ENCODE results near the gene ASPA. TPM values are rescaled to one million over a fixed set of nuclear protein-coding genes. Genes with fewer than 3 reads are reported as not detected.
"Not testable (repeated sequence)": the region's sequence is repeated elsewhere in the genome, so short reads cannot be mapped to it uniquely, and the experiment has no call there.

The ASPA gene
- total RNA-seq, 4 donors from 2014 or later: 0.89 to 4.8 (median 1.4) TPM

DNA sequence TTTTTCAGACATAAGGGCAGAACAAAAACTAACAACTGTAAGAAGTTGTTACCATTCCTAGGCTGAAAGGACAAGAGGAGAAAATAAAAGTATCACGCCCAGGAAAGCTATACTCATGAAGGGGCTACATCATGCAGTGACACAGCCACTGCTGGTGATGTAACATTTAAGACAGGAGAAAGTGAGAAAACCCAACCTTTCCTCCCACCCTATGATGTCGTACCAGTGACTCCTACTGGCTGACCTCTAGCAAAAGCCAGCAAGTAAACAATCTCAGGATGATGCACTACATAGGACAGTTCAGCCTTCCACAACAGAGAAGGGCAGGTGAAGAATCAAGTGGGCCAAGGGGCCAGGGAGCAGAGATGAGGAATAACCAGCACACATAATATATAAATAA is 28.2 kb upstream of the ASPA start:
- no peak for DNase-seq
- intact Hi-C loops (cut with DNase I; ENCODE audit: low total_unique reads): no loop called here
- Histone ChIP-seq H3K9me3 (no peaks in the 10 kb centered on the region), H3K4me3 (no peak overlapping the region), H3K36me3 (no peaks in the 10 kb centered on the region), H3K4me1 (no peaks in the 10 kb centered on the region), H3K27me3 (no peaks in the 10 kb centered on the region), H3K27ac (no peak overlapping the region)
- in situ Hi-C loops (cut with MboI; ENCODE audit: low sequenced_read_pairs in 4 of 4): no loop called here
- no peak for ATAC-seq
- TF ChIP-seq, protein P1, sequence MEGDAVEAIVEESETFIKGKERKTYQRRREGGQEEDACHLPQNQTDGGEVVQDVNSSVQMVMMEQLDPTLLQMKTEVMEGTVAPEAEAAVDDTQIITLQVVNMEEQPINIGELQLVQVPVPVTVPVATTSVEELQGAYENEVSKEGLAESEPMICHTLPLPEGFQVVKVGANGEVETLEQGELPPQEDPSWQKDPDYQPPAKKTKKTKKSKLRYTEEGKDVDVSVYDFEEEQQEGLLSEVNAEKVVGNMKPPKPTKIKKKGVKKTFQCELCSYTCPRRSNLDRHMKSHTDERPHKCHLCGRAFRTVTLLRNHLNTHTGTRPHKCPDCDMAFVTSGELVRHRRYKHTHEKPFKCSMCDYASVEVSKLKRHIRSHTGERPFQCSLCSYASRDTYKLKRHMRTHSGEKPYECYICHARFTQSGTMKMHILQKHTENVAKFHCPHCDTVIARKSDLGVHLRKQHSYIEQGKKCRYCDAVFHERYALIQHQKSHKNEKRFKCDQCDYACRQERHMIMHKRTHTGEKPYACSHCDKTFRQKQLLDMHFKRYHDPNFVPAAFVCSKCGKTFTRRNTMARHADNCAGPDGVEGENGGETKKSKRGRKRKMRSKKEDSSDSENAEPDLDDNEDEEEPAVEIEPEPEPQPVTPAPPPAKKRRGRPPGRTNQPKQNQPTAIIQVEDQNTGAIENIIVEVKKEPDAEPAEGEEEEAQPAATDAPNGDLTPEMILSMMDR (IDR thresholded peaks at IDR 0.05 in 4 of 5, conservative IDR thresholded peaks at IDR 0.05 in 1 of 5): no peak
- TF ChIP-seq POLR2A (IDR thresholded peaks at IDR 0.05): no peak

DNA sequence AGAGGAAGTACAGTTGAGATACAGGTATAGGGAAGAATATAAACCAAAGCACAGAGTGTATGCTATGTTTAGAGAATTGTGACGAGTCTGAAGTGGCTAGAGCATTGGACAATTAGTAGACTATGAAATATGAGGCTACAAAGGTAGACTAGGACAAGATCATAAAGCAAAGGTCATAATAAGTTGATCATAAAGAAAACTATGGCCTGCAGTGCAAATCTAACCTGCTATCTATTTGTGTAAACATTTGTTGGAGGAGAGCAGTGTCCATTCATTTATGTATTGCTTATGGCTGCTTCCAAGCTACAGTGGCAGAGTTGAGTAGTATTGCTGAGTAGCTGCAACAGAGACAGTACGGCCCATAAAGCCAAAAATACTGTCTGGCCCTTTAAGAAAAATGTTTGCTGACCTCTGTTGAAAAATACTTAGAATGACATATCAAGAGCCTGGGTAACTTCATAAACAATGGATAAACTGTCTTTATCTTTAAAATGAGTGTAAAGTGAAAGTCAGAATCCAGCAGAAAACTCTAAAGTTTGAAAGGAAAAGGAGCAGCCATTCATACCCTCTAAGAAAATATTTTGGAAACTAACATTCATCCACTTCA is 27.6 kb upstream of the ASPA start:
- no peak for DNase-seq
- H3K36me3 ChIP-seq: no peaks in the 10 kb centered on the region
- intact Hi-C loops (cut with DNase I; ENCODE audit: low total_unique reads) (no loop called here), in situ Hi-C loops (cut with MboI; ENCODE audit: low sequenced_read_pairs in 4 of 4) (no loop called here)
- H3K4me3 ChIP-seq: no peak overlapping the region
- H3K9me3 ChIP-seq: no peaks in the 10 kb centered on the region
- no peak for ATAC-seq
- H3K27me3 ChIP-seq: no peaks in the 10 kb centered on the region
- H3K27ac ChIP-seq: no peak overlapping the region
- H3K4me1 ChIP-seq: no peaks in the 10 kb centered on the region
- TF ChIP-seq, protein P1 (IDR thresholded peaks at IDR 0.05 in 4 of 5, conservative IDR thresholded peaks at IDR 0.05 in 1 of 5): no peak
- no peak for TF ChIP-seq POLR2A (IDR thresholded peaks at IDR 0.05)

DNA sequence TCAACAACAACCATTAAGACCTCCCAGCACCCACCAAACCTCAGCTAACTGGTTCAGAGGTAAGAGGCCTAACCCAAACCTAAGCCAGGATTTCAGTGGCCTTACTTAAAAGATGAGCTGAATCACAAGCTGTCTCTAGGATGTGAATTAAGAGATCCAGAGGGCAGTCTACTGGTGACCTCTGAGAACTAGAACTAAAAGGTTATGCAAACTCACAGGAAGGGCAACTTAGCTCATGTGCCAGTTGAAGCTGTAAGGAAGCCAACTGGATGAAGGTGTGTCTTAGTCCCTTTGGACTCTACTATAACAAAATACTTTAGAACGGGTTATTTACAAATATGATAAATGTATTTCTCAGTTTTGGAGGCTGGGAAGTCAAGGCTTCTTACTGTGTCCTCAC is 9.4 kb upstream of the ASPA start:
- H3K4me3 ChIP-seq; H3K36me3 ChIP-seq; H3K27me3 ChIP-seq; H3K4me1 ChIP-seq; H3K9me3 ChIP-seq; ATAC-seq; H3K27ac ChIP-seq; intact Hi-C loops (cut with DNase I; ENCODE audit: low total_unique reads); DNase-seq: not testable (repeated sequence)
- in situ Hi-C loops (cut with MboI; ENCODE audit: low sequenced_read_pairs in 4 of 4): loop anchor here in 1 of 4 donors (25.0 kb wide), 1 partner anchor 104 kb away; no protein-coding TSS in a partner anchor

DNA sequence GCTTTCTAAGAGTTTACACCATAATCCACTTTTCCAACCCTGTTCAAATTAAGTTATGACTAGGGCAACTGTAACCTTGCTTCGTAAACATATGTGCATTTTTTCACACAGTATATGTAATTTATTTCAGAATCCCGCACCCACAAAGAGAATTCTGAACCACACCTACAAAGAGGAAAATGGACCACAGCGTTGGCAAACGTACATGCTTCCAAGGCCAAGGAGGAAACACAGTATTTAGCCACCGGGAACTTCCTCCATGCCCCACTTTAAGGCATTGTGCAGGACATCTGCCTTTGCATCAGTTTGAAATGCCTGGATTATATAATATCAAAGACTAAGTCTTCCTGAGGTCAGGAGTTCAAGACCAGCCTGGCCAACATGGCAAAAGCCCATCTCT is 6.3 kb upstream of the ASPA start:
- Histone ChIP-seq H3K4me3 (no peak overlapping the region), H3K9me3 (no peaks in the 10 kb centered on the region), H3K27me3 (no peaks in the 10 kb centered on the region), H3K4me1 (peaks cover under 1 to 6% of the 10 kb centered on the region in 2 donors), H3K27ac (no peak overlapping the region), H3K36me3 (no peaks in the 10 kb centered on the region)
- DNase-seq (no peak), ATAC-seq (no peak)
- TF ChIP-seq POLR2A (IDR thresholded peaks at IDR 0.05): no peak
- TF ChIP-seq, protein P1 (IDR thresholded peaks at IDR 0.05 in 4 of 5, conservative IDR thresholded peaks at IDR 0.05 in 1 of 5): no peak
- intact Hi-C loops (cut with DNase I; ENCODE audit: low total_unique reads): no loop called here
- in situ Hi-C loops (cut with MboI; ENCODE audit: low sequenced_read_pairs in 4 of 4): loop anchor here in 1 of 4 donors (25.0 kb wide), 1 partner anchor 107 kb away; no protein-coding TSS in a partner anchor

DNA sequence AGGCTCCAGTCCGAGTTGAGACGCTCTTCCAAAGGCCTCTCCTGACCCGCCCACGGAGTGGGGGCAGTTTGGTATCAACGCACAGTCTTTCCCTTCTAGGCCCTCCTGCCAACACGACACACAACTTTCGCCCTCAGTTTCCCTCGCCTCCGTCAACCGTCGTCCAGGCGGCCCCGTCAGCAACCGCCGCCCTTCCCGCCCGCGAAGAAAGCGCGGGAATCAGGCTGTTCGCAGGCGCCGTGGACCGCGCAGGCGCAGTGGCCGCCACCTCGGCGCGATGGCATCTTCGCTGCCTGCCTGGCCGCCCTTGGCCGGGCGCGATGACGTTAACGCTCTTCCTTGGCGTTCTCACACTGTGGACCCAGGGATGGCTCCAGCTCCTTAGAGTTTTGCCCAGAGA is 4.2 kb upstream of the ASPA start, which contains the start of gene SPATA22:
Gene SPATA22, minus strand, starts transcription at position 221 of the 400 bp plus-strand sequence. CDS start 2,494 bp downstream, outside the sequence.
- H3K4me1 ChIP-seq: peaks cover 4 to 7% of the 10 kb centered on the region in 2 donors
- in situ Hi-C loops (cut with MboI; ENCODE audit: low sequenced_read_pairs in 4 of 4) (loop anchor here in 1 of 4 donors (25.0 kb wide), 1 partner anchor 109 kb away; no protein-coding TSS in a partner anchor), intact Hi-C loops (cut with DNase I; ENCODE audit: low total_unique reads) (no loop called here)
- H3K27me3 ChIP-seq: no peaks in the 10 kb centered on the region
- no peaks in the 10 kb centered on the region for H3K36me3 ChIP-seq
- H3K9me3 ChIP-seq: no peaks in the 10 kb centered on the region
- ATAC-seq (no peak), DNase-seq (no peak)
- H3K4me3 ChIP-seq: no peak within 1 kb of the TSS
- TF ChIP-seq, protein P1 (IDR thresholded peaks at IDR 0.05 in 4 of 5, conservative IDR thresholded peaks at IDR 0.05 in 1 of 5): no peak
- TF ChIP-seq POLR2A (IDR thresholded peaks at IDR 0.05): no peak
- H3K27ac ChIP-seq: no peak within 1 kb of the TSS

Data from gastrocnemius medialis (tissue), 4 donors.